Fibroblast of upper back skin (primary cell): ENCODE data around the gene GSG1L.
A peak's percentile ranks its signal among the peaks of the same experiment; 100 is the strongest.

Source experiments
- DNase-seq: peaks from one replicate; pipeline ENCODE4 v3.0.0-alpha.2; 2013

The GSG1L gene

DNA sequence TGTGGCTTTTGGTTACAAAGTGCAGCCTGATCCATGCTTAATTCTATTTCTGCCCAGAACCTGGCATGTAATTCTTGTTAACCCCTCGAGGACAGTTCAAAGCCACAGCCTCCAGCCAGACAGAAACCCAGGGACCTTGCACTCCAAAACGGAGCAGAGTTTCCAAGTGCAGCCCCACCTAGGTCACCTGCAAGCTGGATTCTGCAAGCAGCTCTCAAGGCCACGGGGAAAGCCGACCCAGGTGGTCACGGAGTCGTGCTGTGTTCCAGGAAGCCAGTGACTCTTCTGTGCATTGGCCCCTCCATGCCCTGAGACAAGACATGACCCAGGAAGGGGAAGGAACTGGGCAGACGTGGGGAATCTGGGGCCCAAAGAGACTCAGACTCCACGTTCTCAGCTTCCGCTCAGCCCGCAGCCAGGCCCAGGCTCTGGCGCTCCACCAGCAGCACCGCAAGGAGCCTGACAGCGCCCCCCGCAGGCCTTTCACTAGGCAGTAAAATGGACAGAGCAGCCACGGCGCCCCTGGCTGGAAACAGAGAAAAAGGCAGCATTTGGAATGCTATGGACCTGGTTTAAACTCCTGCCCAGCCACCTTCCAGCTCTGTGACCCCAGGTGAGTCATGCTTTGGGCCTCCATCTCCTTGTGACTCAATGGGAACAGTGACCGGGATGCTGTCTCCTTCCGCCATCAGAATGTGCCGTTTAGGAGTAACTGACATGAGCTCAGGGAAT, 27.3 kb upstream of the GSG1L start:
- DNase-seq = peak; percentile 34

- no peak for DNase-seq
These were observed 26.5 kb upstream of the GSG1L start for GRCh38 chr16:28089992-28090365.

- no peak for DNase-seq
These were observed 25.9 kb upstream of the GSG1L start for GRCh38 chr16:28089205-28089991.

GRCh38 chr16:28087675-28088300, 24.3 kb upstream of the GSG1L start:
- no peak for DNase-seq

DNA sequence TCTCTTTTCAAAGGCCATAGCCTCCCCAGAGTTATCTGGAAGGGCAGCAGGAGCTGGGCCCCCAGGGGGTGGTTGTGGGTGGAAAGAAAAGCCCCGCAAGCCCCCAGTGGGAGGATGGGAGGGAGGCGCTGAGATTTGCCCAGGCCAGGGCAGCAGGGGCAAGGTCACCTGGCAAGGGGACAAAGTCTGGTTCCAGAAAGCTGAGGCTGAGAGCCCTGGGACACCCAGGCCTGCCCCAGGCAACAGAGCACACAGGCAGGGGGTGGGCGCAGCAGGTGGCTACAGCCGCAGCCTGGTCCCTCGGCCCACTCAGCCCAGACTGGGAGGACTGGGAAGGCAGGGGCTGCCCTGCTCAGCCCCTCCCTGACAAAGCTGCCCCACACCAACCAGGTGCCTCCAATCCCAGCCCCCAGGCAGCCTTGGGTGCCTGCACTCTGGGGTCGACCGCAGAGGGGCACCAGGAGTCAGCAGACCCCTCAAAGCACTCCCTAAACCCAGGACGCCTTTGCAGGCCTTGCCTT, 23.7 kb upstream of the GSG1L start:
- DNase-seq = no peak

GRCh38 chr16:28086186-28087139, 22.9 kb upstream of the GSG1L start:
- no peak for DNase-seq

- DNase-seq = no peak
These were observed 22.1 kb upstream of the GSG1L start for GRCh38 chr16:28085389-28086171.

- DNase-seq = no peak
These were observed 20.7 kb upstream of the GSG1L start for GRCh38 chr16:28084209-28084608.

DNA sequence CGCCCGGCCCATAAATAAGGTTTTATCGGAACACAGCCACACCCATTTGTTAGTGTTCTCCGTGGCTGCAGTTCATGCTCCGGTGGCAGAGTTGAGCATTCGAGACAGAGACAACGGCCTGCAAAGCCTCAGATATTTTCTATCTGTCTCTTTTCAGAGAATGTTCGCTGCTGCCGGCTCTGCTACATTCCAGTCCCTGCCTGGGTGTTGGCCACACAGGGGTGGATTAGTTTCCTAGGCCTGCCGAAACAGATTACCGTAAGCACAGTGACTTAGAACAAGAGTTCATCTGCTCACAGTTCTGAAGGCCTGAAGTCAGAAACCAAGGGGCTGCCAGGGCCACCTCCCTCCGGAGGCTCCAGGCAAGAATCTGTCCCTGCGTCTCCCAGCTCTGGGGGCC, 19.1 kb upstream of the GSG1L start:
- no peak for DNase-seq

DNA sequence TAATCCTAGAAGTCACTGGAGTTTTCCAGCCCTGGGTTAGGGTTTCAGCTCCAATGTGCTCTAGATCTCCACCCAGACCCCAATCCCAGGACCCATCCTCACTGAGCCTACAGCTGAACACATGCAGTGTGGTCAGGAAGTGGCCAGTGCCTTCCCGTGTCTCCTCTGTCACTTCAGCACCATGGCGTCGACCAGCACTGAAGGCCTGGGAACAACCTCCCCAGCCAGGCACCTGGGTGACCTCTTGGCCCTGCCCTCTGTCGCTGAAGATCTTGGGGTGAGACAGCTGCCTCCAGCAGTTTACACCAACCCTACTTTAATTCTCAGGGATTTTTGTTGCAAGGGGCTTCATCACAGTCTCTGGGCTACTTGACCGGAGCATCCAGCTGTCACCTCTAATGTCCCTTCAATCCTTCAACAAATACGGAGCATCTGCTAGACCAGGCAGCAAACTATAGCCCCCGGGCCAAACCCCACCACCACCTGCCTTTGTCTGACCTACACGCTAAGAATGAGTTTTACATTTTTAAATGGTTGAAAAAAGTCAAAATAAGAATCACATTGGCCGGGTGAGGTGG, 18.0 kb upstream of the GSG1L start:
- DNase-seq = no peak

DNA sequence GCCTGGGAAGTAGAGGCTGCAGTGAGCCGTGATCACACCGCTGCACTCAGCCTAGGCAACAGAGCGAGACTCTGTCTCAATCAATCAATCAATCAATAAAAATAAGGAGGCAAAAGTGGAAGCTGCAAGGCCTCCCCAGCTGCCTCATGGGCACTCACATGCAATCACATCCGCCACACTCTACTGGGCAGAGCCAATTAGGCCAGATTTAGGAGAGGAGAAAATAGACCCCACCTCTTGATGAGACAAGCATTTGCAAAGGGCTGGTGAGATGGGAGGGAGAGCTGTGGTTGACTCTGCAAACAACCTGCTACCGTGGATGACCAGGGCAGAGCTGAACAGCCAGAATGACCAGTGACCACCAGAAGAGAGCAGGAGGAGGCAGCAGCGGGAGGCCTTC, 14.7 kb upstream of the GSG1L start:
- DNase-seq = no peak

GRCh38 chr16:28073836-28074235, 10.3 kb upstream of the GSG1L start:
- no peak for DNase-seq

GRCh38 chr16:28072087-28072486, 8.6 kb upstream of the GSG1L start:
- no peak for DNase-seq

GRCh38 chr16:28069971-28070794, 6.7 kb upstream of the GSG1L start:
- peak; percentile 9 for DNase-seq

DNA sequence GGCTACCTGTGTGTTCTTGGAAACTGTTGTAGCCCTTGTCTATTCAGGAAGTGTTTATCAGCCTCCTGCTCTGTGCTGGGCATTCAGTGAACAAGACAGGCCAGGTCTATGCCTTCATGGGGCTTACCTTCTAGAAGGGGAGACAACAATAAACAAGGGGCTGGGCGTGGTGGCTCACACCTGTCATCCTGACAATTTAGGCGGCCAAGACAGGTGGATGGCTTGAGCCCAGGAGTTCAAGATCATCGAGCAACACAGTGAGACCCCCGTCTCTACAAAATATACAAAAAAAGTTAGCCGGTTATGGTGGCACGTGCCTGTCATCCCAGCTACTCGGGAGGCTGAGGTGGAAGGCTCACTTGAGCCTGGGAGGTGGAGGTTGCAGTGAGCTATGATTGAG, 5.5 kb upstream of the GSG1L start:
- no peak for DNase-seq

DNA sequence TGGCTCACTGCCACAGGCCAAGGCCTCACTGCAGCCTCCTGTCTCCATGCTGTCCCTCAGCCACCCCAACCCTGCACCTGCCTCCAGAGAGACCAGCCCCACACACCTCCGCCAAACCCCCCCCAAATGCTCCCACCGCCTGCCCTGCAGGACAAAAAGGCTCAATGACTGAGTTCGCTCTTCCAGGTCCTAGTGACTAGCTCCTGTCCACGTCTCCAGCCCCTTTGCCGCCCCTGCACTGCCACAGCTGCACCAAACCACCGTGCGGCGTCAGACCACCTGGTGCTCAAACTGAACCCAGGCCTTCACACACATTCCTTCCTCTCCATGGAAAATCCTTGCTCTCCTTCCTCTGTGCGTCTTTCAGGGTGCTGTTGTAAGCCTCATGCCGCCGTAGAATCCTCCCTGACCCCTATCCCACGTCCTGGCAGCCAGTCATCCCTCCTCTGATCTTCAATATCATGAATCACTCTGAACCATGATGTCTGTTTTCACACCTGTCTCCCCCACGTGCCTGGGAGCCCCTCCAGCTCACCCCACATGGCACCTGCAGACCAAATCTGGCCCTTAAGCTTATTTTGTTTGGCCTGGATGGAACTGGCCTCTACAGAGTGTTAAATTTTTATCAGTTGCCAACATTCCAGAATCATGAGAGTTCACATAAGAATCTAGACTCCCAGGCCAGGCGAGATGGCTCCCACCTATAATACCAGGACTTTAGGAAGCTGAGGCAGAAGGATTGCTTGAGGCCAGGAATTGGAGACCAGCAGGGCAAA, 4.3 kb upstream of the GSG1L start:
- DNase-seq = peak; percentile 79

DNA sequence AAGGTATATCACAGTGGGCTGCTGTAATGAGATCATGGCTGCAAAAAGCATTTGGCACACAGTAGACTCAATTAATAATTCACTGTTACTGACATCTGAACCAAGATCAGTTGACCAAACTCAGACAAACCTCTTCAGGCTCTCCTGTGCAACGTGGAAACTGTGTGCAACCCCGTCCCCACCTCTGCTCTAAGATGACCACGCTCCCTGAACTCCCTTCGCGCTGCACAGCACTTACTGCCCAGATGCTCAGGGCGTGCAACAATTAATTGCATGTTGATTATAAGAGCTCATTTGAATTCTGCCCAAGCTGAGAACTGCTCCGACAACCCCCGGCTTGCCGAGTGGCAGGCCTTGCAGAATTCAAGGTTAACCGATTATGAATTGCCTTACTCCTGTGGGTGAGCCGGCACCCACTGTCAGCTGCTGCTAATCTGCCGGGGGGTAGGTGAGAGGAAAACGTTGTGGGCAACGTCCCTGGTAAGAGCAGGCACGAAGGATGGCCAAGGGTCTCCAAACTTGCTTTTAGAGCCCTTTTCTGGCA, 1.3 kb upstream of the GSG1L start:
- DNase-seq = no peak

DNA sequence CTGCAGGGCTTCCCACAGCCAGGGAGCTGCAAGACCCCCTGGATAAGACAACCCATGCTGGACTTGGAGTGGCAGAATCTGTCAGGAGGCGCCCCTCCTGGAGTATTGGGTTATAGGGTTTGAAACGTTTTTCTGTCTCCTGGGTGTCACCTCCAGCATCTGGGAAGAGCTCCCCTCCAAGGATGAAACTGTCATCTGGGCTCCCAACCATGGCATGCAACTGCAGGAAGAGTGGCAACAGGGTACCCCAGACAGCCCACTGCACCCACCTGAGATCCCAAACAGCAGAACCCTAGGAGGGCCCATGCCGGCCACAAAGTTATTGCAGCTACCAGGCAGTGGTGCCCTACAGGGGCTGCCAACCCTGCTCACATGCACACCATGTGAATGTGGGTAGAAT, 636 bp upstream of the GSG1L start:
- DNase-seq = no peak

- peak; percentile 7 for DNase-seq
These were observed 530 bp downstream of the GSG1L start for GRCh38 chr16:28062847-28063521.
